Heart left ventricle (tissue), 16 donors: ENCODE results near the gene VRK1. TPM values are rescaled to one million over a fixed set of nuclear protein-coding genes. Genes with fewer than 3 reads are reported as not detected.

Experiments
- ATAC-seq, 4 donors: fragments of 200-7000 bp; cut with Tn5 transposase; one replicate each; pipeline ENCODE4 v1.9.1; 2020 to 2022; ENCODE audit warnings: moderate library complexity in 4 of 4, mild to moderate bottlenecking in 3 of 4, moderate number of reproducible peaks in 1 of 4
- DNase-seq, 5 donors: peaks; one replicate each; pipeline ENCODE4 v3.0.0-alpha.2; 2020
- H3K27ac ChIP-seq, 12 donors: fragments of 200-600 bp; sonication (generic) in 4 of 12; one replicate each; pipeline versions ENCODE4 v1.5.0 to v1.8.0; 2016 to 2022; ENCODE audit warnings: mild to moderate bottlenecking in 2 of 12
- H3K27me3 ChIP-seq, 9 donors: fragments of 200-600 bp; sonication (generic) in 2 of 9; one replicate each; pipeline versions ENCODE4 v1.5.1 to v1.8.0; 2016 to 2022; ENCODE audit warnings: mild to moderate bottlenecking in 3 of 9
- H3K36me3 ChIP-seq, 9 donors: fragments of 200-600 bp; sonication (generic) in 2 of 9; one replicate each; pipeline versions ENCODE4 v1.5.0 to v1.8.0; 2018 to 2022; ENCODE audit warnings: mild to moderate bottlenecking in 2 of 9
- H3K4me1 ChIP-seq, 12 donors: fragments of 200-600 bp; sonication (generic) in 4 of 12; one replicate each; pipeline versions ENCODE4 v1.5.0 to v1.8.0; 2016 to 2022; ENCODE audit warnings: mild to moderate bottlenecking in 3 of 12
- H3K4me3 ChIP-seq, 12 donors: fragments of 200-600 bp; sonication (generic) in 4 of 12; one replicate each; pipeline versions ENCODE4 v1.5.0 to v1.8.0; 2017 to 2022; ENCODE audit warnings: mild to moderate bottlenecking in 9 of 12, moderate library complexity in 4 of 12
- H3K9me3 ChIP-seq, 12 donors: fragments of 200-600 bp; sonication (generic) in 4 of 12; one replicate each; pipeline versions ENCODE4 v1.5.0 to v1.8.0; 2016 to 2022; ENCODE audit warnings: mild to moderate bottlenecking in 1 of 12
- POLR2A ChIP-seq, 2 donors: fragments of 450-650 bp; IDR thresholded peaks; one replicate each; pipeline ENCODE4 v1.6.1; 2017; ENCODE audit warnings: antibody characterized with exemption in 2 of 2, mild to moderate bottlenecking in 2 of 2, moderate library complexity in 2 of 2
- WGBS, 4 donors: extraction: QIAGEN DNeasy Blood & Tissue Kit in 2 of 4; methylation state at CpG; one replicate each; pipeline versions ENCODE4 v1.1.5 to v1.1.7; 2013 to 2018; 5-methylcytosine and 5-hydroxymethylcytosine counted together
- intact Hi-C, 10 donors: fragments of 100-400 bp; cut with DNase I; formaldehyde crosslinking; loops; one replicate each; pipeline versions ENCODE4 v1.11.1 to v1.14.2; 2022
- polyA plus RNA-seq, 2 donors: library from polyadenylated mRNA; stranded (reverse); fragments of 200-250 nt; gene quantifications; one replicate each; pipeline ENCODE4 v1.2.3, GENCODE V29; 2013
- total RNA-seq, 9 donors: library from RNA; depleted of rRNA in 2 of 9; stranded (reverse); fragments of >200 nt in 2 of 9; fragmentation: NEBNext Ultra II Directional in 3 of 9; extraction: Animal tissue kit (Norgen Biotek cat#: 25700) in 3 of 9; gene quantifications; one replicate each; pipeline versions ENCODE4 v1.1.0 to v1.2.4, GENCODE V29; 2016 to 2023
- TF ChIP-seq, protein P1 (sequence below), 12 donors: fragments of 200-600 bp; sonication (generic) in 4 of 12; IDR thresholded peaks; one replicate each; pipeline versions ENCODE4 v1.5.0 to v1.8.0; 2018 to 2022; ENCODE audit warnings: antibody characterized with exemption in 12 of 12, mild to moderate bottlenecking in 5 of 12
- donor health status: ischemic (EF 13 %, LVEDD 7.1; RV severe dilation, severe dysfunction).
- donor health status: healthy with polysubstance abuse.
- donor health status: DM: no; HTN: yes; CAD: no.
- donor health status: DM: no; HTN: no; CAD: no.
- donor health status: ischemic (EF 25% LVEDD 6.9; RV normal size, moderate dysfunction).
- donor health status: ischemic (EF 25% LVEDD 5.7; RV mildly dilated, moderate dysfunction).
- donor health status: healthy.
- donor health status: DM: yes; HTN: yes; CAD: no.
- donor health status: ischemic (EF 35%, LVEDD 5.7; RV mildly dilated, moderate dysfunction).
- donor health status: nonischemic (EF 11% LVEDD 7.7; RV severe dilation, severe dysfunction).
- donor health status: DM: yes; HTN: yes; CAD: no.
- donor health status: PGD.
- donor health status: ischemic (EF 29% LVEDD 5.4; RV normal size, mild dysfunction).
- donor health status: nonischemic (EF 23%, LVEDD 6.1; RV moderate dilation, normal function).

Gene VRK1
- total and polyA plus RNA-seq, 11 donors, result 3.6 to 10.4 (median 7.1) TPM

DNA sequence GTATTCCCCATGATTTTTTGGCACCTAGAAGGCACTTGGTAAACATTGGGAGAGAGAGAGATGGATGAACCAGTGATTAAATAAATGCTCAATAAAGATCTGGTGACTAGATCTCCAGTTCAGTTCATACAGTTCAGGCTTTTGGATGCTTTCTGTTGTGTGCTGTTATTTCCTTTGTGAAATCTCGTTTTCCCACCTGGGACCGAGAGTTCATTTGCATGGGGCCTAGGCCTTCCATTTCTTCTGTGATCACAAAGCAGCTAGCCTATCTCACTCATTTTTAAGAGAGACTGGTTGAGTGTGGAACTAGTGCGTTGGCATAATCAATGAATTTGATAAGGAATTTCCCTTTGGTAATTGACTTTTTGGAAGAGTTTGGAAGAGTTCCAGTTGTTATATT is 104.0 kb downstream of the VRK1 start:
- H3K27ac ChIP-seq, result no peak overlapping the region
- TF ChIP-seq, protein P1, sequence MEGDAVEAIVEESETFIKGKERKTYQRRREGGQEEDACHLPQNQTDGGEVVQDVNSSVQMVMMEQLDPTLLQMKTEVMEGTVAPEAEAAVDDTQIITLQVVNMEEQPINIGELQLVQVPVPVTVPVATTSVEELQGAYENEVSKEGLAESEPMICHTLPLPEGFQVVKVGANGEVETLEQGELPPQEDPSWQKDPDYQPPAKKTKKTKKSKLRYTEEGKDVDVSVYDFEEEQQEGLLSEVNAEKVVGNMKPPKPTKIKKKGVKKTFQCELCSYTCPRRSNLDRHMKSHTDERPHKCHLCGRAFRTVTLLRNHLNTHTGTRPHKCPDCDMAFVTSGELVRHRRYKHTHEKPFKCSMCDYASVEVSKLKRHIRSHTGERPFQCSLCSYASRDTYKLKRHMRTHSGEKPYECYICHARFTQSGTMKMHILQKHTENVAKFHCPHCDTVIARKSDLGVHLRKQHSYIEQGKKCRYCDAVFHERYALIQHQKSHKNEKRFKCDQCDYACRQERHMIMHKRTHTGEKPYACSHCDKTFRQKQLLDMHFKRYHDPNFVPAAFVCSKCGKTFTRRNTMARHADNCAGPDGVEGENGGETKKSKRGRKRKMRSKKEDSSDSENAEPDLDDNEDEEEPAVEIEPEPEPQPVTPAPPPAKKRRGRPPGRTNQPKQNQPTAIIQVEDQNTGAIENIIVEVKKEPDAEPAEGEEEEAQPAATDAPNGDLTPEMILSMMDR (IDR thresholded peaks at IDR 0.05), result no peak
- TF ChIP-seq POLR2A (IDR thresholded peaks at IDR 0.05), result no peak
- intact Hi-C loops, result no loop called here
- ATAC-seq (no peak), DNase-seq (no peak)
- WGBS, 4 donors, result 75 to 81% (median 76%) methylated on average over 3 of the region's 3 CpGs
- H3K4me1 ChIP-seq, result no peaks in the 10 kb centered on the region
- H3K36me3 ChIP-seq, result no peaks in the 10 kb centered on the region
- no peaks in the 10 kb centered on the region for H3K9me3 ChIP-seq
- H3K27me3 ChIP-seq, result no peaks in the 10 kb centered on the region
- H3K4me3 ChIP-seq, result no peak overlapping the region

DNA sequence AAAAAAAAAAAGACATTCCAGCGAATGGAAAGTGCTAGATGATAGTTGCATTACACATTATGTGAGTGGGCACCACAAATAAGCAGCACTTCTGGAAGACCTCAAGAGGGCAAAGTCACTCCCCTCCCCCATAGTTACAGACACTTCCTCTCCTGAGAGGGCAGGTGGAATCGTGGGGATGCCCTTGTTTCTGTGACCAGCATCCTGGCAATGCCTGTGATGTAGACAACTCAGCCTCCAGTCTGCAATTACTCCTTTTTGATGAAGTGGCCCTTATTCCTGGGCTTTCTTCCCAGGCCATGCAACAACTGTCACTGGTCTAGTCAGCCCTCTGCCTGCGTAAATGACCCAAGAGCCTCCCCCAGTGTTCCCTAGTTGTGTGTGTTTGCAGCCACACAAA is 104.8 kb downstream of the VRK1 start:
- Histone ChIP-seq H3K9me3 (no peaks in the 10 kb centered on the region), H3K4me3 (no peak overlapping the region), H3K36me3 (no peaks in the 10 kb centered on the region), H3K27ac (no peak overlapping the region), H3K4me1 (no peaks in the 10 kb centered on the region), H3K27me3 (no peaks in the 10 kb centered on the region)
- DNase-seq, result no peak
- intact Hi-C loops, result no loop called here
- ATAC-seq, result no peak
- 84 to 90% (median 86%) methylated on average over 3 of the region's 3 CpGs for WGBS, 4 donors
- no peak for TF ChIP-seq POLR2A (IDR thresholded peaks at IDR 0.05)
- TF ChIP-seq, protein P1 (IDR thresholded peaks at IDR 0.05), result no peak

- WGBS, 4 donors, result 90 to 95% (median 92%) methylated on average over 8 of the region's 8 CpGs
- Histone ChIP-seq H3K4me3 (no peak overlapping the region), H3K4me1 (no peaks in the 10 kb centered on the region), H3K27ac (no peak overlapping the region), H3K9me3 (peaks cover 0 to 3% (median 0%) of the 10 kb centered on the region in 12 donors), H3K36me3 (no peaks in the 10 kb centered on the region), H3K27me3 (no peaks in the 10 kb centered on the region)
- TF ChIP-seq, protein P1 (IDR thresholded peaks at IDR 0.05), result no peak
- TF ChIP-seq POLR2A (IDR thresholded peaks at IDR 0.05), result no peak
- no peak for DNase-seq
- ATAC-seq, result no peak
- intact Hi-C loops, result no loop called here
Measured at GRCh38 chr14:96903444-96904023, 106.4 kb downstream of the VRK1 start.

DNA sequence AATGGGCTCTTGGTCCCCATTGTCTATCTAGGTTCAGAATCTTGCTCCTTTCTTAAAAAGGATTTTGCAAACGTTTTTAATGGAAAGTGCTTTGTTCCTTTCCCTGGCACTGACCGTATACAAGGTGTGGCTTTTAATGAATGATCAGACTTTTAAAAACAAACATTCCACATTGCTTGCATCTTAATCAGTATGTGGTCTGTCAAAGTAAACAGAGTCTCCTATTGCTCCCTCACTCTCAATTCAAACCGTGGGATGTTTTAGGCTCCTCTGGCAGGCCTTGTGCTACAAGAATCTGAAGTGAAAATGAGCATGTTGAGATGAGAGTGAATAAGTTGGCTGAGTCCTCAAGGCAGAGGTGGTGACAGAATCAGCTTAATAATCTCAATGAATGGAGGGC is 107.0 kb downstream of the VRK1 start:
- no peaks in the 10 kb centered on the region for H3K27me3 ChIP-seq
- ATAC-seq (no peak), DNase-seq (no peak)
- TF ChIP-seq, protein P1 (IDR thresholded peaks at IDR 0.05), result no peak
- TF ChIP-seq POLR2A (IDR thresholded peaks at IDR 0.05), result no peak
- intact Hi-C loops, result no loop called here
- H3K4me1 ChIP-seq, result no peaks in the 10 kb centered on the region
- no peaks in the 10 kb centered on the region for H3K36me3 ChIP-seq
- 59 to 62% (median 59%) methylated on average over 3 of the region's 3 CpGs for WGBS, 4 donors
- no peak overlapping the region for H3K4me3 ChIP-seq
- no peak overlapping the region for H3K27ac ChIP-seq
- peaks cover 0 to 9% (median under 1%) of the 10 kb centered on the region in 12 donors for H3K9me3 ChIP-seq
